Stimulated activated CD8-positive, alpha-beta memory T cell treated with anti-CD3 and anti-CD28 coated beads, Interleukin-4, amount 100 ng/mL, for 4 hours (primary cell): ENCODE results near the gene GNA12.

Source experiments
- DNase-seq, 2 donors: peaks; one replicate each; pipeline ENCODE4 v3.0.0-alpha.2; 2020; ENCODE audit warnings: low read depth in 2 of 2, low spot score in 1 of 2

Gene GNA12, protein sequence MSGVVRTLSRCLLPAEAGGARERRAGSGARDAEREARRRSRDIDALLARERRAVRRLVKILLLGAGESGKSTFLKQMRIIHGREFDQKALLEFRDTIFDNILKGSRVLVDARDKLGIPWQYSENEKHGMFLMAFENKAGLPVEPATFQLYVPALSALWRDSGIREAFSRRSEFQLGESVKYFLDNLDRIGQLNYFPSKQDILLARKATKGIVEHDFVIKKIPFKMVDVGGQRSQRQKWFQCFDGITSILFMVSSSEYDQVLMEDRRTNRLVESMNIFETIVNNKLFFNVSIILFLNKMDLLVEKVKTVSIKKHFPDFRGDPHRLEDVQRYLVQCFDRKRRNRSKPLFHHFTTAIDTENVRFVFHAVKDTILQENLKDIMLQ

DNA sequence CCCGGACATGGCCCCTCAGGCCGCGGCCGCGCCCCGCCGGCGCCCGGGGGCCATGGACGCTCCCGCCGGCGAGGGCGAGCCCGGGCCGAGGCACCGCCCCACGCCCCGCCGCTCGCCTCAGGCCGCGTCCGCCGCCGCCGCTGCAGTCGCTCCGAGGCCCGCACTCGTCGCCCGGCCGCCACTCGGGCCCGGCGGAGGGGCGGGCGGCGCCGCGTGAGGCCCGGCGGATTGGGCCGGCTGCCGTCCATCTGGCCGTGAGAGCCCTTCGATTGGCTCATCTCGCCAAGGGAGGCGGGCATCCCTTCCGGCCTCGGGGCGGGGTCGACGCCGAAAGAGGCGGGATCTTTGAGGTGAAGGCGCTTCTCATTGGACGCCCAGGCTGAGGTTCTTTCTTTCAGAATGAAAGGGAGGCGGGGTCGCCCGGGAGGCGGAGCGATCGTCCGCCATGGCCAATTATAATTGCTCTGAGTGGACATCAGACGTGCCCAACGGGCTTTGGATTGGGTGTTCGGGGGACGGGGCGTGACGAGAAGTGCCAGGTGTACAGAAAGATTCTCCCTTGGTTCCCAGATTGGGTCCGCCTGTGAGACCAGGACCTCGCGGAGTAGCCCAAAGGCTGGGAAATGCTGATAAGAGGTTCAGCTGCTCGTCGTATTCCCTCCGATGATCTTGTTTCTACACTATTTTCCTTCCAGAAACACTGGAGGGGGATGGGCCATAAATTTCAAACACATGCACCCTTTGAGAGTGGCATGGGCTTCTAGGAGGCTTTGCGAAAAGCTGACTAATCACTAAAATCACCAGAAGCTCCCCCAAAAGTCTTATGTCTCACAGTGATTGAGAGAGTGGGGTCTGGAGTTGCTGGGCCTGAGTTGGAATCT is at the start of gene GNA12:
Gene GNA12 (minus strand): TSS at position 156 of the 881 bp plus-strand sequence. CDS start 147 bp downstream, at position 9.
- DNase-seq = peak; percentile 95 to 98

DNA sequence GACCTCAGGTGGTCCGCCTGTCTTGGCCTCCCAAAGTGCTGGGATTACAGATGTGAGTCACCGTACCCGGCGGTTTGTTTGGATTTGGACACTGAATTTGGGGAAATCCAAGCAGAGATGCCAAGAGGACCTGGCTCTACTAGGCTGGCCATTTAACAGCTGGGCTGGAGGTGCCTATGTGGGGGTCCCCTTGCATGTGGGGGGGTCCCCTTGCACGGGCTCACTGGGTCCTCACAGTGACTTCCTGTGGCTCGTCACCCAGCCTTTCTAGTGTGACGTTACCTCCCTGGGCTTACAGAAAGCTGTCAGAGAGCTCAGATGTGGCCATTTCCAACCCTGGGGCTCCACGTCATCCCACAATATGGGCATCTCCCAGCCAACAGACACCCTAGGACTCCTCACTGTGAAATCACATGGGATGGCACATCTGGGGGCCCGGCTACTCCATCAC is 49.3 kb upstream of the GNA12 start:
- DNase-seq = no peak

DNA sequence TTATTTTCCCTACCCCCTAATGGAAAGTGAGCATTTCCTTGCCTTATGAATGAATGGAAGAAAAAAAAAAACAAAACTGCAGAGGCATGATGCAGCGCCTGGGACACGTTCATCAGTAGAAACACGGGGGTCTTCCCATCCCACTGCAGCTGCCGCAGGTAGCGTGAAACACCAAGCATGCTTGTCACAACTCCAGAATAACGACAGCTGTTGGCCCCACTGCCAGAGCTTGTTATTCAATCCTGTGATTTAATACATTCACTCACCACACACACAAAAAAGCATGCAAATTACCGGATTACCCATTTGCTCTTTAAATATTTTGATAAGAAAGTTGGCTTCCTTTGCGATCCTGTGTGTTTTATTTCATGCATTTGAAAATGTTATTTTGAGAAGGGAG is 48.4 kb upstream of the GNA12 start:
- no peak for DNase-seq

DNA sequence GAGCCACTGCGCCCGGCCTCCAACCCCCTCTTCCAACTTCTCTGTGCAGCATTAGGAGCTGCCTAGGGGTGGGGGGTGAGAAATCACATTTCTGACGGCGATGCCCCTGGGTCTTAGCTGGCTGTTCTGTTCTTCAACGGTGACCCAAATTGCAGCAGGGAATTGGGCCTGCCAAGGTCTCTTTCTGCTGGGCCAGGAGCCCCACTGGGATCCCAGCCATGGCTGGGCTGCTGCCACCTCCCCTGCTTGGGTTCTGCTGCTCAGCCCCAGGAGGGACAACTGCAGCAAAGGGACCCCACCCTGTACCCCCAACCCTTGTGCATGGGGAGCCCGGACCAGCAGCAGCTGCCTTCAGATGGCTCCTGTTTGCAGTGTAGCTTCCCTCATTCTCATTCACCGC is 43.7 kb upstream of the GNA12 start:
- no peak for DNase-seq

DNA sequence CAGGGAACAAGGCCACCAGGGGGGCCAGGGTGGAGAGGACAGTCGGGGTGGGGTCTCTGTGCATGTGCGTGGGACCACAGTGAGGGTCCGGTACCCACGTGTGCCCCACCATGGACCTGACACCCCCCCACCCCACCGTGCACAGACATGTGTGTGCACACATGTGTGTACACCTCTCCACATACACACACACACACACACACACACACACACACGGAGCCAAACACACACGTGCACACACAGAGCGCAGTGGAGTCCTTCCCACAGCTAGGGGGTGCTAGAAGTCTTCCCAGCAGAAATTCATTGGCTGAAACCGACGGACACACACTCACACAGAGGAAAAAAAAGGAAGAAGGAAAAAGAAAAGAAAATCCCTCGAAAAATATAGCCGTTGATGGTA is 42.8 kb upstream of the GNA12 start:
- no peak for DNase-seq

DNA sequence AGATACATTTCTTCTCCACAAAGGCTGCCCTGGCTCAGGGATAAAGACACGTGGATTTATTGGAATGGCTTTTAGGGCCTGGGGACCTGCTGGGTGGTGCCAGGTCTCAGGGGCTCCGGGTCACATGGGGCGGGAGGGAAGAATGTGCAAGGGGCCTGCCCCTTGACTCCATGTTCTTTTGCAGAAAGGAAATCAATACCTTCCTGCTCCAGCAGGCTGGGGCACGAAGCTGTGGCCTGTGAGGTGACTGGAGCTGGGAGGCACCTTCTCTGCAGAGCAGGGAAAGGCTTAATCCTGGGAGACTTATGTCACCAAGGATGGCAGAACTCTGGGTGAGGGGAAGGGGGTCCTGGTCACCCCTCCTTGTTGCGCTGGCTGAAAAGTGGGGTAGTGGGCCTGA is 42.3 kb upstream of the GNA12 start:
- no peak for DNase-seq

DNA sequence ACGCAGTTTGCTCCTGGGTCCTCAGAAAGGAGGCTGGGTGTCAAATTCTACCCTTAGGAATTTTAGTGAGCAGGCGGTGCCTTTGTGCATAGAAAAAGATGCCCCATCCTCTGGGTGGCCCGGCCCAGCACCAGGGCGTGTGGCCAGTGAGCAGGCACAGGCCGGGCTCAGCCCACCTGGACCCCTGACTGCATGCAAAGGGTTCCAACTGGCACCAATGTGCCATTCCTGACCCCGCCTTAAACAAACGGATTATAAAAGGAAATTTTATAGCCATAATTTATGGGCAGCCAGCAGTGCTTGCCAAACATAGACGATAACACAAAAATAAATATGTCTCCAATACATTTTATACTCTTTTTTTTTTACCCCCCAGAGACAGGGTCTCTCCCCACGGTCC is 40.1 kb upstream of the GNA12 start:
- DNase-seq = no peak

DNA sequence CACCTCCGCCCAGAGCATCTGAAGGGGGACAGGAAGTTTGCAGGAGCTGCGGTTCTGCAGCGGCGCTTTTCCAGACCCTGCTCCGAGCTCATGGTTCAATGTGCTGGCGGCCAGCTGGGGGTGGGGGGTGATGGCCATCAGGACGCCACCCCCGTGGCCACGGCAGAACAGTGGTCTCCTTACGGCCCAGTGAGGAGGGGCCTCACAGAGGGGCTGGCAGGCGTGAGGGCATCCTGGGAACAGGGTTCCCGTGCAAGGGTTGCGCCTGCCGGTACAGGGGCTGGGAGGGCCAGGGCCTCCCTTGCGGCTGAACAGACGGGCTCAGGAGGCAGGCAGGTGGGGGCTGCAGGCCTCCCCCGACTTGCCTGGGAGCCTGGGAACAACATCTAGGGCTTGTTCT is 39.0 kb upstream of the GNA12 start:
- DNase-seq = no peak

DNA sequence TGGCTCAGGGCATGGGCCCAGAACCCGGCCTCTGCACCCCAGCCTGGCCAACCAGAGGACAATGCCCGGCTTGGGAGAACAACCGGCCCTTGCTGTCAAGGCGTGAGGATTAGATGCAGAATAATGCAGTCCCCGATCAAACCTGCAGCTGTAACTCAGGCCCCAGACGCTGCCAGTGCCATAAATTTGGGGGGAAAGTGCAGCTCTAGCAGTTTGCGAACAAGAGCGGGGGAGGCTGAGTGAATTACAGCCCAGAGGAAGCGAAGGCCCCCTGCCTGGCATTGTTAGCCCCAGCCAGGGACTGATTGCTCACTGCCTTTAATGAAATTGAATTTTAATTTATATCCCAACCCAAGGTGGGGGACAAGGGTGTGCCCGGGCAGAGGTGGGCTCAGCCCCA is 38.0 kb upstream of the GNA12 start:
- no peak for DNase-seq

DNA sequence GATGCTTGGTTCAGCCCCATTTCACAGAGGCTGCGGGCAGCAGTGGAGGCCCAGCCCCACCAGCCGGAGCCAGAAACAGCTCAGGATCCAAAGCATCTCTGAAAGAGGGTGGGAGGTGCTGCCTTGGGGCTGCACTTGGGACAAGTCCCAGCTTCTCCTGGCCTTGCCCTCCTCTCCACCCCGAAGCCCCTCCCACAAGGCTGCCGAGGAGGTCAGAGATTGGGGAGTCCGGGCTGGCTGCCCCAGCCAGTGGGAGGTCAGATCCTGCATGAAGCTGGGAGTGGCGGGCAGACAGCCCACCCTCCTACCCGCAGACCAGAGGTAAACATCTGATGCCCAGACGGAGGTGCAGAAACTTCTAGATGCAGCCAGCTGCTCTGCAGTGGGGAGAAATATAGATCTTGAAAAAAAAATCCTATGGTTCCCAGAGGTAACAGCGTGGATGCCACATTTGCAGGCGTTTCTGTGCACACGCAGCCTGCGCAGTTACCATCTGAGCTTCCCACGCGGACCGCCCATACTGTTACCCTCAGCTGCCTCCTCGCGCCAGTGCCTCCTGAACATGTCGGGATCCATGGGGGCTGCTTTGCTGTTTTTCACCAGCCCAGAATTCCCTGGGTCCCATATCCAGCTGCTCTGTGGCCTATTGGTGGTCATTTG is 36.9 kb upstream of the GNA12 start:
- DNase-seq = no peak

DNA sequence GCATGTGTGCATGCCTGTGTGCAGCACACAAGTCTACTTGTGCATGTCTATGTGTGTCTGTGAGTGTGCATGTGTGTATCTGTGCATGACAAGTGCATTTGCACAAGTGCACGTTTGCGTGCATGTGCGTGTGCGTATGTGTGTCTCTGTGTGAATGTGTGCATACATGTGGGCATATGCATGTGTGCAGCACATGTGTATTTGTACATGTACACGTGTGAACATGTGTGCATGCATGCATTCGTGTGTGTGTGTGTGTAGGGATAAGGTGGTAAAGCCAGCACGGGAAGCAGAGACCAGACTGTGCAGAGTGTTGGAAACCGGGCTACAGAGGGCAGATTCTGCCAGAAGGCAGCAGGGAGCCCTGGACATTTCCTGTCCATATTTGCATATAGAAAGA is 35.9 kb upstream of the GNA12 start:
- no peak for DNase-seq

DNA sequence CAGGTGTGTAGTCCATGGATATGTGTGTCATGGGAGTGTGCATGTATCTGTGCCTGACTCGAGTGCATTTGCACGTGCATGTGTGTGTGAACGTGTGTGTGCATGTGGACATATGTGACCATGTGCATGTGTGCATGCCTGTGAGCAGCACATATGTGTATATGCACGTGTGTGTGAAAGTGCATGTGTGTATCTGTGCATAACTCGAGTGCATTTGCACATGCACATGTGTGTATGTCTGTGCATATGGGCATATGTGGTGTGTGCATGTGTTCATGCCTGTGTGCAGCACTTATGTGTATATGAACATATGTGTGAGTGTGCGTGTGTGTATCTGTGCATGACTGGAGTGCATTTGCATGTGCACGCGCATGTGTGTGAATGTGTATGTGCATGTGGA is 35.2 kb upstream of the GNA12 start:
- DNase-seq = no peak

DNA sequence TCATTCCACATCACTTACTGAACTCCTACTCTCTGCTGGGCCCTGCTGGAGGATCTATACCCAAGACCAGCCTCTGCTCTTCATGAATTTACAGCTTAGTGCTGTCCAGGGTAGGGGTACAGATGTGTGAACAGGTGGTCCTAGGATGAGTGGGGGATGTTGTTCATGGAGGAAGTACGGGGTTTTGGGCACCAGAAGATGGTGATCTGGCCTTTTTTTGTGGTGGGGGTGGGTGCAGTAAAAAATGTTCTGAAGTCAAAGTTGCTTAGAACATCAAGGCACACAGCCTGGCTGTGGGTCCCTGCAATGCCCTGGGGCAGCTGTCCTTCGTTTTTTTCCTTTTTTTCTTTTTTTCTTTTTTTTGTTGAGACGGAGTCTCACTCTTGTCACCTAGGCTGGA is 34.2 kb upstream of the GNA12 start:
- no peak for DNase-seq

DNA sequence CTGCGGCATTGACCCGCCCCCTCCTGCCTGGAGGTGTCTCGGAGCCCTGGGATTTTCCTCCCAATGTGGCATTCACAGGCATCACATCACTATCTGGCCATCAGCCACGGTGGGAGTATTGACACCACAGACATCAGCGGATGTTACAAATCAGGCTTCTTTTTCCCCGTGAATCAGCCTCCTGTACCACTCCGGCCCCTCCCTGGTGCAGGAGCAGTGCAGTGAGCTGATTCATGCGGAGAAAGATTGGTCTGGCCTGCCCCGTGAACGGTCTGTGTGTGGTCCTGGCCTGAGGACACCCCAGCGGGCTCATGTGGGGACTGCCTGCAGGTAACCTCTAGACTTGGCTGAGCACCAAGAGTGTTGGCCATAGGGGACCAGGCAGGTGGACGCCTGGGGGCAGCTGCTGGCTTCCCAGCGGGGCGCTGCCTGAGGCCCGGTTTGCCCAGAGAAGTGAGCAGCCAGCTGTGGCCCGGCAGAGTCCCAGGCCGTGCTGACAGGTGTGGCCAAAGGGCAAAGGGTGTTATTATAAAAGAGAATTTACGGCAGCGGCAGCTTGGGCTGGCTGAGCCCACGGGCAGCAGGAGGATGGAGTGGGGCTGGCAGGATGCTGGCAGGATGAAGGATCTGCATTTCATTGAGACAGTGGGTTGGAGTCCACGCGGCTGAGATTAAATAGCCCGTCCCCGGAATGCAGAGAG is 32.1 kb upstream of the GNA12 start:
- DNase-seq = no peak

DNA sequence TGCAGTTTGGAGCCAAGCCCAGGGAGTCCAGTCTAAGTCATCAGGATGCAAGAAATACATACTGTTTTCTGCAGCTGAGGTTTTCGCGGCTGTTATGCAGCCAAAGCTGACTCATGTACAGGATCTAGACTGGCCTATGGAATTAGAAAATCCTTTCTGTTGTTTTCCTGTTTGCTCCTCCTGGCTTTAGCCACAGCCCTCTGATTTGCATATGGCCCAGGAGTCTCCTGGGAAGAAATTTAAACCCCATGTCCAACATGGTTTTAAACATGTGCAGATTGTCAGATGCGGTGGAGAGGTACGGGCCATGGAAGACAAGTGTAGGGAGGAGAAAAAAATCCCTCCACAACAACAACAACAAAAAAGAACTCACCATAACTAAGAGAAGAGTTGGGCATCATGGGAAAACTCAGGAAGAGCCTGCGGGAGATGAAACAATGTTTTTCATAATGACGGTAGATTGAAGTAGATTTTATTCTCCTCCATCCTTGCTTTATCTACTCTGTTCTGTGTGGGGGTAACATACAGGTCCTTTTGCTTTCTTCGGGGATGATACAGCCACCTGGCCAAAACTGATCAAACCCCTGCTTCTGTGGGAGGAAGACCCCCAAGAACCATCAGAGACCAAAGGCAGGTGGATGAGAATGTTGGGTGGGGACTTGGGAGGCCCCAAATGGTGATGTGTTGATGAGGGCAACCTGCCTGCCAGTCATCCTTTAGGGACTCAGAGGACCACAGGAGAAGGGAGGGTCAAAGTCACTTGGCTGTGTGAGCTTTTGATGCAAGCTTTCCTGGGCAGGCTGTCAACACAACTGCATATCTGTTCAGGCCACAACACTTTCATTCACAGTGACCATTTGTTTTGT is 29.8 kb upstream of the GNA12 start:
- no peak for DNase-seq

DNA sequence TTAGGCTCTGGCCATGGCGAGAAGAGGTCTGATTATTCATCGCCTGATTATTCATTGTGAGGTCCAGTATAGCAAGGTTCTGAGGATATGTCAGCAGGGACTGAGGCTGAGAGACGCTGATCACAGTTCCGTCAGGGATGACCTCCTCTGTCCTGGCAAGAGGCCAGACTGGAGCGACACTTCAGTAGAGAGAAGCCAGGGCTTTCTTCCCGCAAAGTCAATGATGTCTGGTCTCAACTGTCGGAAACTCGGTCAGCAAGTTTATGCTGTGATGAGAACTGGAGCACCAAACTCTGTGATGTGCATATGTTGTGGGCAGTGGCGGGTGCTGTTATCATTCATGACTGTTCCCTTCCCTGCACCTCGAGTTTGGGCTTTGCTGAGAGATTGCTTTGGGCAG is 29.0 kb upstream of the GNA12 start:
- no peak for DNase-seq

DNA sequence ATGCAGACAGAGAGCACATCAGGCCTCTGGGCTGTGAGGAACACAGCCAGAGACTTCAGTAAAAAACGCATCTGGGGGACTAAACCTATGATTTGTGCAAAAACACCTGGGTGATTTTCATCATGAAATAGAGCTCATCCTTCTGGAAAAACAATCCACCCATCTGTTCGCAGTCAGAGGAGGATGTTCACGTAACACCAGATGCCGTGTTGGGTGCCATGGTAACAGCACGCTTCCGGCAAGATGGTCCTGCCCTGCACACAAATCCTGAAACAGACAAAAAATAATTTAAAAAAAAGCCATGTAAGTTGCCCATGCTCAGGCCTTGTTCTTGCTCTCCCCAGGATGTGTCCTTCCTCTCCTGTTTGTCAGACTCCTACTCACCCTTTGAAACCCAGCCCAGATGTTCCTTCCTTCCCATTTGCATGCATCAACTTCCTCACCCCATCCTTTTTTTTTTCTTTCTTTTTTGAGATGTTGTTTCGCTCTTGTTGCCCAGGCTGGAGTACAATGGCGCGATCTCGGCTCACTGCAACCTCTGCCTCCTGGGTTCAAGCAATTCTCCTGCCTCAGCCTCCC is 28.3 kb upstream of the GNA12 start:
- DNase-seq = no peak

DNA sequence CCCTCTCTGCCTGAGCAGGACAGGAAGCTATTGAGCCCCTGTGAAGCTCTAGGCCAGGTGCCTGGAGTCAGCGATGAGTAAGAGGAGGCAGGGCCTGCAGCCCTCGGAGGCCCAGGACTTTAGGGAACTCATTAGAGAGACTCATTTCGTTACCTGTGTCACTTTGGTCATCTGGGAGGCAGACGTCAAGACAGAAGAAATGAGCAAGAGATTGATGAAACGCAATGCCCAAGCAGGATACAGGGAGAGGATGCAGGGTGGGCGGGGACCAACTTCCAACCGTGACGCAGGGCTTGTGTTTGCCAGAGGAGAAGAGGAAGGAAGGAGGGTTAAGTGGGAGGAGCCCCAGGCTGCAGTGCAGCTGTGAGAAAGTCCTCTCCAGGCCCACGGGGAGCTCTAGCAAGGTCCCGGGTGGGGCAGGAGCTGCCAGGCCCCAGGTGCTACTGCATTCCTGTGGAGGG is 26.4 kb upstream of the GNA12 start:
- no peak for DNase-seq

DNA sequence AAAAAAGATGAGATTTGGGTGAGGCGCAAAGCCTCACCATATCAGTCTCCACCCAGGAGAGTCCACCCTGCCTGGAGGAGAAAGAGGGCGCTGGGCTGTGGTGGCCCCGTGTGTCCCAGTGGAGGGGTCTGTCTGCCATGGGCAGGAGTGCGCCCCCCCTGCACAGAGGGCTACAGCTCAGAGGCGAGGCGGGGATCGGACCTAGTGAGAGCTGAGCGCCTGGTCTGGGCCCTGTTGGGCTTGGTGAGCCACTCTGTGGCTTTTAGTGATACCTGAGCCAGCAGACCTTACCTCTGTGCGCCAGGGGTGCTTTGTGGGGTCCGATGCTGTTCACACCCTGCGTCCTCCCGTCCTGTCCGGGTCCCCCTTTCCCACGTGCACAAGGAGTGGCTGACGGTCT is 25.9 kb upstream of the GNA12 start:
- DNase-seq = no peak

DNA sequence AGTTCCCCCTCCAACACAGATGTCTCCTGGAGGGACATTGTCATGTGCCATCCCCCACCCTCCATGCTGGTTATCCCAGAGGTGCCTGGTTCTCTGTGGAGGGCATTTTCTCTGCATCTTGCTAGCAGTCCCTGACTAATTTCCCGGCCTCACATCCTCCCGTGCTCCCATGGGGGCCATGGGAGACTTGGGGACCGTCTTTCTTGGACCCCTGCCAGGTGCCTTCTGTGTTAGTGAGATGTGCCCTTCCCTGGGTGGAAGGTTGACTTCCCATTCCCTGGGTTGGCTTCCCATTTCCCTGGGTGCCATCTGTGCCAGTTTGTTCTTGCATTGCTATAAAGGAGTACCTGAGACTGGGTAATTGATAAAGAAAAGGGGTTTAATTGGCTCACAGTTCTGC is 22.5 kb upstream of the GNA12 start:
- DNase-seq = no peak
